RWPE2 (cell line): ENCODE measurements around the gene ATG7.

ENCODE experiments used
- ATAC-seq: fragments of 200-7000 bp; cut with Tn5 transposase; 3 replicates; pipeline ENCODE4 v1.9.1; 2021; ENCODE audit warnings: low read depth
- DNase-seq: peaks from one replicate; pipeline ENCODE4 v3.0.0-alpha.2; 2020; ENCODE audit warnings: low spot score
- H3K27ac ChIP-seq: fragments of 450-650 bp; 2 replicates; pipeline ENCODE4 v1.5.1; 2017; ENCODE audit warnings: mild to moderate bottlenecking; ENCODE audit not compliant: poor library complexity, severe bottlenecking
- H3K27me3 ChIP-seq: fragments of 250-450 bp; sonication (Bioruptor Pico); 2 replicates; pipeline ENCODE4 v1.5.1; 2021; ENCODE audit warnings: mild to moderate bottlenecking, moderate library complexity; ENCODE audit not compliant: insufficient read depth, poor library complexity, severe bottlenecking
- H3K36me3 ChIP-seq: fragments of 250-450 bp; sonication (Bioruptor Pico); 2 replicates; pipeline ENCODE4 v1.5.1; 2020; ENCODE audit warnings: low read depth, mild to moderate bottlenecking, moderate library complexity
- H3K4me1 ChIP-seq: fragments of 250-450 bp; sonication (Bioruptor Pico); 2 replicates; pipeline ENCODE4 v1.5.1; 2021; ENCODE audit warnings: mild to moderate bottlenecking, moderate library complexity; ENCODE audit not compliant: insufficient read depth, poor library complexity, severe bottlenecking
- H3K4me3 ChIP-seq: fragments of 250-450 bp; sonication (Bioruptor Pico); 2 replicates; pipeline ENCODE4 v1.5.1; 2021; ENCODE audit warnings: mild to moderate bottlenecking, moderate library complexity; ENCODE audit not compliant: severe bottlenecking
- H3K9me3 ChIP-seq: fragments of 250-450 bp; sonication (Bioruptor Pico); 2 replicates; pipeline ENCODE4 v1.5.1; 2021; ENCODE audit warnings: mild to moderate bottlenecking, moderate library complexity; ENCODE audit not compliant: severe bottlenecking
- TF ChIP-seq, protein P1 (sequence below): fragments of 450-650 bp; IDR thresholded peaks from one replicate; pipeline ENCODE4 v1.5.1; 2017; ENCODE audit warnings: mild to moderate bottlenecking, moderate library complexity; ENCODE audit not compliant: poor library complexity, severe bottlenecking

The ATG7 gene

DNA sequence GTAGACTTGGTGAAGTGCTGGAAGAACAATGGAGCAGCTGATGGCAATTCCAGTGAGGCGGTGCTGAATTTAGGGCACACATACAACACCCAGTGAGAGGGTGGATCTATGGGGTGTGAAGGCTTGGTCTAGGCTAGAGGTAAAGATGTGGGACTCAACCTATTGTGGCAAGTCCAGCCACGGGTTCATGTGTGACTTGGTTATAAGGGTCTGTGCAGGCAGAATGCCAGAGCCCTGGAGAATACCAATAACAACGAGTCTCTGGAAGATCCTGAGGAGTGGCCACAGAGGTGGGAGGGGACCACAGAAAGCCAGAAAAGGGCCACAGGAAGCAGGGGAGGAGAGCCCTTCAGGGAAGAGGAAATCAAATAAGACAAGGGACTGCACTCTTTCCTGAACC, 316.6 kb downstream of the ATG7 start:
- Histone ChIP-seq H3K36me3 (no peaks in the 10 kb centered on the region), H3K27ac (no peak overlapping the region), H3K4me1 (peaks cover 44% of the 10 kb centered on the region), H3K27me3 (no peaks in the 10 kb centered on the region), H3K9me3 (no peaks in the 10 kb centered on the region), H3K4me3 (no peak overlapping the region)
- TF ChIP-seq, protein P1, sequence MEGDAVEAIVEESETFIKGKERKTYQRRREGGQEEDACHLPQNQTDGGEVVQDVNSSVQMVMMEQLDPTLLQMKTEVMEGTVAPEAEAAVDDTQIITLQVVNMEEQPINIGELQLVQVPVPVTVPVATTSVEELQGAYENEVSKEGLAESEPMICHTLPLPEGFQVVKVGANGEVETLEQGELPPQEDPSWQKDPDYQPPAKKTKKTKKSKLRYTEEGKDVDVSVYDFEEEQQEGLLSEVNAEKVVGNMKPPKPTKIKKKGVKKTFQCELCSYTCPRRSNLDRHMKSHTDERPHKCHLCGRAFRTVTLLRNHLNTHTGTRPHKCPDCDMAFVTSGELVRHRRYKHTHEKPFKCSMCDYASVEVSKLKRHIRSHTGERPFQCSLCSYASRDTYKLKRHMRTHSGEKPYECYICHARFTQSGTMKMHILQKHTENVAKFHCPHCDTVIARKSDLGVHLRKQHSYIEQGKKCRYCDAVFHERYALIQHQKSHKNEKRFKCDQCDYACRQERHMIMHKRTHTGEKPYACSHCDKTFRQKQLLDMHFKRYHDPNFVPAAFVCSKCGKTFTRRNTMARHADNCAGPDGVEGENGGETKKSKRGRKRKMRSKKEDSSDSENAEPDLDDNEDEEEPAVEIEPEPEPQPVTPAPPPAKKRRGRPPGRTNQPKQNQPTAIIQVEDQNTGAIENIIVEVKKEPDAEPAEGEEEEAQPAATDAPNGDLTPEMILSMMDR: no peak
- DNase-seq (no peak), ATAC-seq (no peak)

DNA sequence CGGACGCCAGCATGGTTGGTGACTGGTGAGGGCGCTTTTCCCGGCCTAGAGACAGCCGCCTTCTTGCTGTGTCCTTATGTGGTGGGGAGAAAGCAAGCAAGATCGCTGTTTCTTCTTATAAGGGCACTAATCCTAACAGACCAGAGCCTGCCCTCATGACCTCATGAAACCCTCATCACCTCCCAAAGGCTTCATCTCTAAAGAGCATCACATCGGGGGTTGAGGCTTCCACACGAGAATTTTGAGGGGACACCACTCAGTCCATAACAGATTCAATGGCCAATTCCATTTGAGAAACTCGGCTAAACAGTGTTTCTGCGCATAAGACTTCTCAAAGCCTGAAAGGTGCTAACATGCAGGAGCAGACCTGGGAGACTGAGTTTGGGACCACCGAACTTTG, 317.5 kb downstream of the ATG7 start:
- Histone ChIP-seq H3K4me1 (peaks cover 37% of the 10 kb centered on the region), H3K4me3 (no peak overlapping the region), H3K27ac (no peak overlapping the region), H3K9me3 (no peaks in the 10 kb centered on the region), H3K36me3 (peaks cover 5% of the 10 kb centered on the region; the same call in 1 of the 2 replicates), H3K27me3 (no peaks in the 10 kb centered on the region)
- TF ChIP-seq, protein P1: no peak
- DNase-seq (no peak), ATAC-seq (no peak)

DNA sequence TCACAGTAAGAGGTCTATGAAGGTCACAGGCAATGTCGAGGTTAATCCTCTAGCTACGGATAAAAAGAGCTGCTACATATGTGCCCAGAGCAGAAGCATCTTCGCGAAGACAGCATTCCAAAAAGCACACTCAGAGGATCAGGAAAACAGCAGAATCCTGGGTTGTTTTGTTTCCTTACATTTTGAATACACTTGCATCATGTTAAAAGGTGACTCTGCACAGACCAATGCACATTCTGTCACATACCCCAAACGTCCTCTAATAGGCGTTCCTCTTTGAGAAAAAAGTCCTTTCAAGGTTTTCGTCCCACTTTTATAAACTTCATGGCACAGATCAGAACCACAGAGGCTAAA, 318.8 kb downstream of the ATG7 start:
- TF ChIP-seq, protein P1: no peak
- peak overlapping the region; percentile 62 for H3K27ac ChIP-seq
- ATAC-seq (no peak), DNase-seq (no peak)
- H3K9me3 ChIP-seq: no peaks in the 10 kb centered on the region
- H3K4me3 ChIP-seq: no peak overlapping the region
- peaks cover 33% of the 10 kb centered on the region for H3K4me1 ChIP-seq
- H3K36me3 ChIP-seq: peaks cover 6% of the 10 kb centered on the region; the same call in 1 of the 2 replicates
- H3K27me3 ChIP-seq: no peaks in the 10 kb centered on the region

DNA sequence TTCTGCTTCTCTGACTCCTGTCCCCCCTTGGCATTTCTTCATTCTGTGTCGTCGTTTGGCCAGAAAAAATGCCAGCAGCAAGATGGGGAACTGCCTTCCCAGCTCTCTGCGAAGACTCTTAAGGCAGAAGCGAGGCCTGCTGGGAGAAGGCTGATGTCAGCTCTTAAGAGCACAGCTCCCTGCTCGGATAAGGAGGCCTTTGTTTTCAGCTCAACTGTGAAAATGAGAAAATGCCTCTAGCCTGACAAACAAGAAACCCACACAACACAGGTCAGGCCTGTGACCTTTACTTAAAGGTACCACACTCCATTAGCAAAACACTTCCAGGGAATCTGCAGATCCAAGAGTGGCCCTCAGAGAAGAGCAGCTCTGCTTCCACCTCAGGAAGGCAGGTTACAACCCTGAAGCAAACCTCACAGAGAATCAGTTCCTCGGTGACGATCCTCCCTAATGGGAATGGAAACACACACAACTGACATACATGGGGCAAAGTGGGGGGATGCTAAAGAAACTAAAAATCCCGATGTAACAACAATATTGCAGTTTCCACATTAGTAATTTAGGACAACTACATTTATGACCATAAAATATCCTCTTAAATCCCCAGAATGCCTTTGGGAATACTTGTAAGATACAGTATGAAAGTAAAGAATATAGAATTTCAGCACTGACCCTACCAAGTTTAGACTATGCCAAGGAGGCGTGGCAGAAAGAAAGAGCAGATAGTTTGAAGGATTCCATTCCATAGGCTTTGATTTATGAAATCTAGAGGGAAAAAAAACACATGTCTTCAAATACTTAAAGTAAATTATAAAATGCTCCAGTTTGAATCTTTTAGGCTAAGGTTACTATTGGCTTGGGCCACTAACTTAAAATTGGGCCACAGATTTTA, 319.4 kb downstream of the ATG7 start:
- Histone ChIP-seq H3K4me1 (peaks cover 28% of the 10 kb centered on the region), H3K27me3 (no peaks in the 10 kb centered on the region), H3K4me3 (no peak overlapping the region), H3K27ac (peak overlapping the region; percentile 62), H3K36me3 (peaks cover 6% of the 10 kb centered on the region; the same call in 1 of the 2 replicates), H3K9me3 (no peaks in the 10 kb centered on the region)
- TF ChIP-seq, protein P1: no peak
- DNase-seq (no peak), ATAC-seq (peak; percentile 88)
